ENCODE measurements around the gene CLIP4. TPM values are rescaled to one million over a fixed set of nuclear protein-coding genes. Genes with fewer than 3 reads are reported as not detected.

CLIP4 gene
- polyA plus RNA-seq, 1 of the 3 experiments (the other 2 are of a cell fraction), result 12.7 TPM

GRCh38 chr2:29196792-29197788 is 81.9 kb downstream of the CLIP4 start:
- 48% methylated on average over 14 of the region's 14 CpGs for WGBS (ENCODE audit: low lambda C conversion rate)
- Histone ChIP-seq H3F3A (replicated peaks; ENCODE audit: insufficient read depth) (no peaks in the 10 kb centered on the region), H3K9me3 (no peaks in the 10 kb centered on the region), H3K9ac (no peak overlapping the region), H3K79me2 (ENCODE audit: insufficient read depth) (no peaks in the 10 kb centered on the region), H2AFZ (ENCODE audit: low read depth) (no peak overlapping the region), H3K4me2 (no peak overlapping the region), H3K27ac (ENCODE audit: low read depth in 2 of 2, low read length in 1 of 2) (peak overlapping the region in 1 of 2 experiments; percentile 81; a peak in 2 of 4 replicates), H3K4me3 (ENCODE audit: low read depth in 2 of 2, low read length in 1 of 2) (no peak overlapping the region; a peak in 1 of 4 replicates), H3K4me1 (ENCODE audit: control insufficient read depth in 1 of 2, insufficient read depth in 2 of 2, low read depth in 1 of 2, low read length in 1 of 2) (peaks cover 0 to 15% of the 10 kb centered on the region in 2 experiments; a peak in 2 of 4 replicates), H3K27me3 (ENCODE audit: insufficient read depth) (no peaks in the 10 kb centered on the region), H4K20me1 (ENCODE audit: insufficient read depth) (no peaks in the 10 kb centered on the region), H3K9me2 (no peaks in the 10 kb centered on the region), H3K36me3 (replicated peaks in 1 of 2; ENCODE audit: control insufficient read depth in 1 of 2, insufficient read depth in 2 of 2, low read length in 1 of 2) (peaks cover 0 to 15% of the 10 kb centered on the region in 2 experiments)
- TF ChIP-seq TEAD4 (IDR thresholded peaks at IDR 0.05; ENCODE audit: borderline replicate concordance, insufficient read depth) (no peak), TCF12 (IDR thresholded peaks at IDR 0.05) (no peak), CTCF (IDR thresholded peaks at IDR 0.05) (peak; percentile 98), FOXM1 (IDR thresholded peaks at IDR 0.05; ENCODE audit: low read depth) (no peak), USF2 (IDR thresholded peaks at IDR 0.05; ENCODE audit: borderline replicate concordance, low read depth, low read length) (no peak), SMC3 (IDR thresholded peaks at IDR 0.05; ENCODE audit: low read depth, low read length) (peak; percentile 97), RAD21 (IDR thresholded peaks at IDR 0.05; ENCODE audit: low read length) (peak; percentile 95)
- POLR2A ChIA-PET, result no interaction called here
- peak; percentile 74 for DNase-seq
- CTCF ChIA-PET, result interaction anchor here (0.5 to 4.3 kb wide), 14 partner anchors 14 to 830 kb away, joined by 3 to 21 read pairs (median 4); no protein-coding TSS in a partner anchor

- Histone ChIP-seq H3K27me3 (ENCODE audit: insufficient read depth) (no peaks in the 10 kb centered on the region), H3K9me3 (no peaks in the 10 kb centered on the region), H2AFZ (ENCODE audit: low read depth) (no peak overlapping the region), H3K9ac (no peak overlapping the region), H3K4me1 (ENCODE audit: control insufficient read depth in 1 of 2, insufficient read depth in 2 of 2, low read depth in 1 of 2, low read length in 1 of 2) (peaks cover 0 to 22% of the 10 kb centered on the region in 2 experiments; a peak in 2 of 4 replicates), H3K9me2 (no peaks in the 10 kb centered on the region), H3K79me2 (ENCODE audit: insufficient read depth) (no peaks in the 10 kb centered on the region), H4K20me1 (ENCODE audit: insufficient read depth) (no peaks in the 10 kb centered on the region), H3K27ac (ENCODE audit: low read depth in 2 of 2, low read length in 1 of 2) (peak overlapping the region in 1 of 2 experiments; percentile 73; a peak in 2 of 4 replicates), H3K4me2 (no peak overlapping the region), H3F3A (replicated peaks; ENCODE audit: insufficient read depth) (no peaks in the 10 kb centered on the region), H3K36me3 (replicated peaks in 1 of 2; ENCODE audit: control insufficient read depth in 1 of 2, insufficient read depth in 2 of 2, low read length in 1 of 2) (peaks cover 0 to 7% of the 10 kb centered on the region in 2 experiments), H3K4me3 (ENCODE audit: low read depth in 2 of 2, low read length in 1 of 2) (no peak overlapping the region)
- CTCF ChIA-PET, result interaction anchor here (0.6 to 3.5 kb wide), 6 partner anchors 56 to 872 kb away, joined by 3 to 22 read pairs (median 4); no protein-coding TSS in a partner anchor
- TF ChIP-seq GATA2 (CRISPR knock-in tag; IDR thresholded peaks at IDR 0.05) (peak; percentile 9; the same call in 1 of the 2 replicates), SMC3 (IDR thresholded peaks at IDR 0.05; ENCODE audit: low read depth, low read length) (no peak)
- 71% methylated on average over 5 of the region's 5 CpGs for WGBS (ENCODE audit: low lambda C conversion rate)
- DNase-seq, result peak; percentile 34
- POLR2A ChIA-PET, result interaction anchor here (0.8 kb wide), 1 partner anchor 12 kb away, joined by 9 read pairs; no protein-coding TSS in a partner anchor
Observed at GRCh38 chr2:29201979-29202378, 86.8 kb downstream of the CLIP4 start.

All from SK-N-SH (cell line).